AG09309 (cell line): Measurements from ENCODE around the gene LRRC18.

ENCODE experiments used
- DNase-seq: peaks from one replicate; pipeline ENCODE4 v3.0.0-alpha.2; 2010; ENCODE audit warnings: low read depth
- H3K4me3 ChIP-seq: 2 replicates; pipeline ENCODE4 v1.5.1; 2011; ENCODE audit warnings: mild to moderate bottlenecking, low read depth, low read length, moderate library complexity; ENCODE audit not compliant: control insufficient read depth
- CTCF ChIP-seq: IDR thresholded peaks from 2 replicates; pipeline ENCODE4 v1.5.1; 2011; ENCODE audit warnings: mild to moderate bottlenecking, low read depth, low read length, inconsistent platforms; ENCODE audit not compliant: insufficient read depth, control insufficient read depth; ENCODE audit errors: missing control alignments

Gene LRRC18

GRCh38 chr10:48946891-48947500, 7.4 kb upstream of the LRRC18 start:
- TF ChIP-seq CTCF = no peak
- no peak overlapping the region for H3K4me3 ChIP-seq
- no peak for DNase-seq

GRCh38 chr10:48946332-48946731, 6.7 kb upstream of the LRRC18 start:
- H3K4me3 ChIP-seq = no peak overlapping the region
- no peak for TF ChIP-seq CTCF
- no peak for DNase-seq

GRCh38 chr10:48945441-48946130, 5.9 kb upstream of the LRRC18 start:
- no peak for TF ChIP-seq CTCF
- no peak for DNase-seq
- no peak overlapping the region for H3K4me3 ChIP-seq

- no peak overlapping the region for H3K4me3 ChIP-seq
- TF ChIP-seq CTCF = no peak
- DNase-seq = no peak
These were observed 4.5 kb upstream of the LRRC18 start for GRCh38 chr10:48944171-48944570.

- DNase-seq = no peak
- no peak overlapping the region for H3K4me3 ChIP-seq
- TF ChIP-seq CTCF = no peak
These were observed 3.5 kb upstream of the LRRC18 start for GRCh38 chr10:48943096-48943495.

GRCh38 chr10:48941427-48942075, 1.9 kb upstream of the LRRC18 start:
- no peak for TF ChIP-seq CTCF
- no peak overlapping the region for H3K4me3 ChIP-seq
- no peak for DNase-seq

GRCh38 chr10:48940958-48941357, 1.3 kb upstream of the LRRC18 start:
- TF ChIP-seq CTCF = no peak
- no peak for DNase-seq
- no peak overlapping the region for H3K4me3 ChIP-seq
